ENCODE measurements around the gene PRKG1.

DNA sequence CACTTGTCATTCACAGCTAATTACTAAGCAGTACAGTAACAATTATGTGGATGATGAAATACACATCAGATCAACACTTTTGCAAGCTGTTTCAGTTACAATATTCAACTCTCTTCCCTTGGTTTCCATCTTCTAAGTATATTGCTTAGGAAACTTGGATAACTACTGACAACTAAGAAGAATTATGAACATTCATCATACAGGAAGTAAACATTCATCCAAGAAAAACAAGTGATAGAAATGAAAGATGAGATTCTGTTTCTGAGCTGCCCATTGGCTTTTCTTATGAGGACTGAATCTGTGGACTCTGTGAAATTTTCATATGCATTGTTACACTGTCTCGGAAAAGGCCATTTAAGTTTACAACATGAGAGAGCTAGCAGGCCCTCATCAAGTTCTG, 240.2 kb downstream of the PRKG1 start:
- TF ChIP-seq, protein P1, sequence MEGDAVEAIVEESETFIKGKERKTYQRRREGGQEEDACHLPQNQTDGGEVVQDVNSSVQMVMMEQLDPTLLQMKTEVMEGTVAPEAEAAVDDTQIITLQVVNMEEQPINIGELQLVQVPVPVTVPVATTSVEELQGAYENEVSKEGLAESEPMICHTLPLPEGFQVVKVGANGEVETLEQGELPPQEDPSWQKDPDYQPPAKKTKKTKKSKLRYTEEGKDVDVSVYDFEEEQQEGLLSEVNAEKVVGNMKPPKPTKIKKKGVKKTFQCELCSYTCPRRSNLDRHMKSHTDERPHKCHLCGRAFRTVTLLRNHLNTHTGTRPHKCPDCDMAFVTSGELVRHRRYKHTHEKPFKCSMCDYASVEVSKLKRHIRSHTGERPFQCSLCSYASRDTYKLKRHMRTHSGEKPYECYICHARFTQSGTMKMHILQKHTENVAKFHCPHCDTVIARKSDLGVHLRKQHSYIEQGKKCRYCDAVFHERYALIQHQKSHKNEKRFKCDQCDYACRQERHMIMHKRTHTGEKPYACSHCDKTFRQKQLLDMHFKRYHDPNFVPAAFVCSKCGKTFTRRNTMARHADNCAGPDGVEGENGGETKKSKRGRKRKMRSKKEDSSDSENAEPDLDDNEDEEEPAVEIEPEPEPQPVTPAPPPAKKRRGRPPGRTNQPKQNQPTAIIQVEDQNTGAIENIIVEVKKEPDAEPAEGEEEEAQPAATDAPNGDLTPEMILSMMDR (IDR thresholded peaks at IDR 0.05): no peak
- TF ChIP-seq POLR2AphosphoS5 (IDR thresholded peaks at IDR 0.05) (no peak), EP300 (IDR thresholded peaks at IDR 0.05) (no peak)

Data from esophagus muscularis mucosa (tissue), 4 donors.